Measurements from ENCODE around the gene INPP5J. TPM values are rescaled to one million over a fixed set of nuclear protein-coding genes. Genes with fewer than 3 reads are reported as not detected.
A peak's percentile ranks its signal among the peaks of the same experiment; 100 is the strongest.

The INPP5J gene
- total and polyA plus RNA-seq, 9 of the 15 experiments (the other 6 are each of a cell fraction or from before 2014, with no cell fraction given) = 0.10 to 6.3 (median 4.8) TPM

- TF ChIP-seq ZNF609 (CRISPR knock-in tag; IDR thresholded peaks at IDR 0.05; ENCODE audit: borderline replicate concordance) (no peak), ZNF12 (CRISPR knock-in tag; IDR thresholded peaks at IDR 0.05) (no peak), NFIC (IDR thresholded peaks at IDR 0.05) (no peak), ZSCAN29 (IDR thresholded peaks at IDR 0.05) (no peak), ZNF551 (CRISPR knock-in tag; IDR thresholded peaks at IDR 0.05) (no peak), TAL1 (IDR thresholded peaks at IDR 0.05) (no peak), KLF1 (tag; IDR thresholded peaks at IDR 0.05) (no peak), STAG1 (CRISPR knock-in tag; IDR thresholded peaks at IDR 0.05; ENCODE audit: borderline replicate concordance) (peak; percentile 62; the same call in 1 of the 2 replicates), ELF1 (tag; IDR thresholded peaks at IDR 0.05) (no peak)
- TF ChIP-seq, protein P1, sequence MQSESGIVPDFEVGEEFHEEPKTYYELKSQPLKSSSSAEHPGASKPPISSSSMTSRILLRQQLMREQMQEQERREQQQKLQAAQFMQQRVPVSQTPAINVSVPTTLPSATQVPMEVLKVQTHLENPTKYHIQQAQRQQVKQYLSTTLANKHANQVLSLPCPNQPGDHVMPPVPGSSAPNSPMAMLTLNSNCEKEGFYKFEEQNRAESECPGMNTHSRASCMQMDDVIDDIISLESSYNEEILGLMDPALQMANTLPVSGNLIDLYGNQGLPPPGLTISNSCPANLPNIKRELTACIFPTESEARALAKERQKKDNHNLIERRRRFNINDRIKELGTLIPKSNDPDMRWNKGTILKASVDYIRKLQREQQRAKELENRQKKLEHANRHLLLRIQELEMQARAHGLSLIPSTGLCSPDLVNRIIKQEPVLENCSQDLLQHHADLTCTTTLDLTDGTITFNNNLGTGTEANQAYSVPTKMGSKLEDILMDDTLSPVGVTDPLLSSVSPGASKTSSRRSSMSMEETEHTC (IDR thresholded peaks at IDR 0.05) = no peak
- TF ChIP-seq, protein P2, sequence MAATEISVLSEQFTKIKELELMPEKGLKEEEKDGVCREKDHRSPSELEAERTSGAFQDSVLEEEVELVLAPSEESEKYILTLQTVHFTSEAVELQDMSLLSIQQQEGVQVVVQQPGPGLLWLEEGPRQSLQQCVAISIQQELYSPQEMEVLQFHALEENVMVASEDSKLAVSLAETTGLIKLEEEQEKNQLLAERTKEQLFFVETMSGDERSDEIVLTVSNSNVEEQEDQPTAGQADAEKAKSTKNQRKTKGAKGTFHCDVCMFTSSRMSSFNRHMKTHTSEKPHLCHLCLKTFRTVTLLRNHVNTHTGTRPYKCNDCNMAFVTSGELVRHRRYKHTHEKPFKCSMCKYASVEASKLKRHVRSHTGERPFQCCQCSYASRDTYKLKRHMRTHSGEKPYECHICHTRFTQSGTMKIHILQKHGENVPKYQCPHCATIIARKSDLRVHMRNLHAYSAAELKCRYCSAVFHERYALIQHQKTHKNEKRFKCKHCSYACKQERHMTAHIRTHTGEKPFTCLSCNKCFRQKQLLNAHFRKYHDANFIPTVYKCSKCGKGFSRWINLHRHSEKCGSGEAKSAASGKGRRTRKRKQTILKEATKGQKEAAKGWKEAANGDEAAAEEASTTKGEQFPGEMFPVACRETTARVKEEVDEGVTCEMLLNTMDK (IDR thresholded peaks at IDR 0.05; ENCODE audit: borderline replicate concordance, insufficient read depth, low read depth, low read length, poor library complexity, severe bottlenecking) = no peak
Measured at GRCh38 chr22:31148953-31149627, 26.3 kb downstream of the INPP5J start (continued).
